LHCN-M2 (cell line): Measurements from ENCODE around the gene IFNAR1. TPM values are rescaled to one million over a fixed set of nuclear protein-coding genes. Genes with fewer than 3 reads are reported as not detected.
A peak's percentile ranks its signal among the peaks of the same experiment; 100 is the strongest.
"Not testable (repeated sequence)": the region's sequence is repeated elsewhere in the genome, so short reads cannot be mapped to it uniquely, and the experiment has no call there.

Source experiments
- DNase-seq: peaks from one replicate; pipeline ENCODE4 v3.0.0-alpha.2; 2012; ENCODE audit warnings: low read depth
- total RNA-seq: library from RNA; depleted of rRNA; stranded (reverse); fragments of >200 nt; gene quantifications from 2 replicates; pipeline ENCODE4 v1.2.3, GENCODE V29; 2014

The IFNAR1 gene
- total RNA-seq, 1 experiment from 2014 or later: 20.3 TPM

DNA sequence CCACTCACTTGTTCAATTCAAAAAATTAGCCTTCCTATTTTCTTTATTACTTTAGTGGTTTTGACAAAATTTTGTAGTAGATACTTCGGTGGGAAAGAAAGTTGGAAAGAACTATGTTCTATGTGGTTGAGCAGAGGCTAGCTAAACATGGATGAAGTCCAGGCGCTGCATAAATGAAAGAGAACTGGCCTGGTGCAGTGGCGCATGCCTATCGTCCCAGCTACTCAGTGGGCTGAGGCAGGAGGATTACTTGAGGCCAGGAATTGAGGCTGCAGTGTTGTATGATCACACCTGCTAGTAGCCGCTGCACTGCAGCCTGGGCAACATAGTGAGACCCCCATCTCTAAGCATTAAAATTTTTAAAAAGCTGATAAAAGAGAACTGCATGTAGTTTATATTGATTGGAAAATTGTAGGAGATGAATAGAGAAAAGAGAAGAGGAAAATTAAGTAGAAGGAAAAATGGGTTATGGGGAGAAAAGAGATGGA, 21.0 kb downstream of the IFNAR1 start:
- no peak for DNase-seq

- no peak for DNase-seq
These were observed 23.9 kb downstream of the IFNAR1 start for GRCh38 chr21:33348706-33349105.

DNA sequence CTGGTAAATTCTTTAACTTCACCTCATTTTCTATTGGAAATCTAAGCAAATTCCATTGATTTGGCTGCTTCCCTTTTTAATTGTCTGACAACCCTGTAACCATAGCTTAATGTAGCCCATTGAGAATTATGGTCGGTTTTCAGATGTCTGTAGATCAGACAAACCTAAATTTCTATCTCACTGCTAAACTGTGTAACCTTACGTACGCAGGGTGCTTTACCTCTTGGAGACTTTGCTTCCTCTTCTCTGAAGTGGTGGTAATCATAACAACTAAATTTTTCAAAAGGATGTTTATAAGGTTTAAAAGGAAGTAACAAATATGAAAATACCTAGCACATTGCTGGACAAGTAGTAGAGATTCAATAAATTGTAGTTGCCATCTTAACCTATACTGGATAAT, 25.9 kb downstream of the IFNAR1 start:
- DNase-seq: no peak

GRCh38 chr21:33355355-33355754, 30.6 kb downstream of the IFNAR1 start:
- no peak for DNase-seq

GRCh38 chr21:33355996-33356395, 31.2 kb downstream of the IFNAR1 start:
- peak; percentile 67 for DNase-seq

- no peak for DNase-seq
These were observed 32.4 kb downstream of the IFNAR1 start for GRCh38 chr21:33357177-33357576.

DNA sequence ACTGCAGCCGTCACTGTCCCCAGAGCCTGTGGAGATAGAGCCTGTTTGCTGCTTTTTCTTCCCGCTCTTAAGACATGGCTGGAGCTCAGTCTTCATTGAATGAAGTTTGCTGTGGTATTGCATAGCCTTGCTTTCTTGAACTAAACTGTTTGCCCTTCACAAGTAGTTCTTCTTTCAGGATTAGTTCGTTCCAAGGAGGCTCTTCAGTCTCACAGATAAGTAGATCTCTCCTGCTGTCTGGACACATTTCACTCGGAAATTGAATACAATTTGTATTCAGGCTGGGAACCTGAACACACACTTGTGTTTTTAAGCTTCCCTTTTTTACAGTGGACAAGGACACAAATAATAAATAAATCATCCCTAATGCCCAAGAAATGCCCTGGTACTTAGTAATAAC, 34.7 kb downstream of the IFNAR1 start:
- DNase-seq: no peak

DNA sequence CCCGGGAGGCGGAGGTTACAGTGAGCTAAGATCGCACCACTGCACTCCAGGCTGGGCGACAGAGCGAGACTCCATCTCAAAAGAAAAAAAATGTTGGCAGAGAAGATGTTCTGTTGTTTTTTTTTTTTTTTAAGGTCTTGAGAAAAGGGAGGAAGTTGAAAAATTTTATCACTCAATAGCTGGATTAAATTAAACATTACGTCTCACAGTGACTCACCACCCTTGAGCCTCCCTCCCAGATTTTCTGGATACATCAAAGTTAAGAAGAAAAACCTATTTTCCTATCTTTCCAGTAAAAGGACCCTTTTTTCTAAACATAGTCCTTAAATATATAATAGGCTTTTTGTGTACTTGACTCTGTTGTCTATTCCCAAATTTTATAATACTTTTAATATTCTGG, 35.5 kb downstream of the IFNAR1 start:
- no peak for DNase-seq

DNA sequence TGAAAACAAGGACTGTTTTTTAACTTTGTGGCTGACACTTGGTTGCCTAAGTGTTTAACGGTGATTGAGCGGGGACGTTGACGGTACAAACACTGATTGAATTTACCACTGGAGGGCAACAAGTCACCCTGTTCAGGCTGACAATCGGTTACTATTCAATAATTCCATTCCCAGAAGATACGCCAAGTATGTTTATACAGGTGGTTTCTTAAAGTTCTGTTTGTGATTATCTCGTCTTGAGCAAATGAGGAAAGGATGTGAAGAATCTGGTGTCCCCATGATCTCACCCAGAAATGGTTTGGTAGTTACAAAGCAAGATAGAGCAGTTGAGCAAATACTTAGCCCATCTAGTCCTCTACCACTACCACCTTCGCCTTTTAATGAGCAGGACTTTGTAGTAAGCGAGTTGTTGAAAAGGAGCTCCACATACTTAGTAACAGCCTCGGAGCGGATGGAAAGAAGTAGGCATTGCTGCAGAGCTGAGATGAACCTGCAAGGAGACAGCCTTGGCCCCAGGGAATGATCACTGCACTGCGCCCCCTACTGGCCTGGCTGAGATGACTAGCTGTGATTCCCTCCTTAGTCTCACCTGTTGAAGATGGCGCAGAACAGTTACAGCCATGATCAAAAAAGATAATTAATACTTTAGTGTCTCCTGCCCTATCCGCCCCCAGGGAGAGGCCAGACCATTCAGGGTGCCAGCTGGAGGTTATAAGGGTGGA, 36.3 kb downstream of the IFNAR1 start:
- peak; percentile 55 for DNase-seq

DNA sequence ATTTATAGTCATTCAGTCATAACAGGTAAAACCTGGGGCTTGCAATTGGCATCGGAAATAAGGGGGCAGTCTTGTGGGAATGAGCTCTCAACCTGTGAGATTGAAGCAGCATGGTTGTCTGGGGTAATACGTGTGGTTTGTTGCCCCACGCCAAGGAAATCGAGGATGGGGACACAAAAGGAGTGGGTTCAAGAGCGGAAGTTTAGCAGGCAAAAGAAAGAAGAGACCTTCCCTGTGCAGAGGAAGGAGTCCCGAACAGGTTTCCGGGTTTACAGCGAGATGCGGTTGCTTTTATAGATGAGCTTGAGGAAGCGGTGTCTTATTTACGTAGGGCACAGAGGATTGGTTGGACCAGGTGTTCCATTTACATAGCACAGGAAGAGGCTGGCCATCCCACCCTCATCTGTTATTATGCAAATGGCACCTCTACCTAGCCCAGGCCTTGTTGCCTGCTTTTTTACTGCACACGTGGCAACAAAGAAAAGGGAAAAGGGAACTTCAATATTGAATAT, 37.3 kb downstream of the IFNAR1 start:
- DNase-seq: no peak

GRCh38 chr21:33363911-33364609, 39.3 kb downstream of the IFNAR1 start:
- not testable (repeated sequence) for DNase-seq

DNA sequence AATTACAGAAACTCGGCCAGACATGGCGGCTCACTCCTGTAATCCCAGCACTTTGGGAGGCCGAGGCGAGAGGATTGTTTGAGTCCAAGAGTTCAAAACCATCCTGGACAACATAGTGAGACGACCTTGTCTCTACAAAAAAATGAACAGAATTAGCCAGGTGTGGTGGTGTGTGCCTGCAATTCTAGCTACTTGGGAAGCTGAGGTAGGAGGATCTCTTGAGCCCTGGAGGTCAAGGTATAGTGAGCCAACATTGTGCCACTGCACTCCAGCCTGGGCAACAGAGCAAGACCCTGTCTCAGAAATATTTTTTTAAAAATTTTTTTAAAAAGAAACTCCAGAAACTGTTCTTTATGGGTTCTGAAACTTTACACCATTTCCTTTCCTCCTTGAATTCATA, 40.1 kb downstream of the IFNAR1 start:
- no peak for DNase-seq

- DNase-seq: peak; percentile 49
These were observed 42.7 kb downstream of the IFNAR1 start for GRCh38 chr21:33367309-33367973.

- DNase-seq: no peak
These were observed 43.4 kb downstream of the IFNAR1 start for GRCh38 chr21:33368124-33368523.

DNA sequence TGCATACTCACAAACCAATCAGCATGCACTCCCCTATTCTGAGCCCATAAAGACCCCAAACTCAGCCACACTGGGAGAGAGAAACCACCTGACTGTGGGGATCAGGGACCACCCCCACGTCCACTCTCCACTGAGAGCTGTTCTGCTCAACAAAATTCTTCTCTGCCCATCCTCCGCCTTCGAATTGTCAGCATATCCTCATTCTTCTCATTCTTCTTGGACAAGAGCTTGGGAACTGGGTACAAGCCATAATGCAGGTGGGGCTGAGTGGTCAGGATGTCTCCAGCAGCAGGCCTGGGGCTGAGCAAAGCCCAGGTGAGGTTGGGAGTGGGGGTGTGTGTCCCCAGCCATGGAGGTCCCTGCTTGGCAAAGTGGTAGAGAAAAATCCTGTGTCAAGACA, 43.8 kb downstream of the IFNAR1 start:
- DNase-seq: no peak

GRCh38 chr21:33369586-33369985, 44.8 kb downstream of the IFNAR1 start:
- DNase-seq: no peak

DNA sequence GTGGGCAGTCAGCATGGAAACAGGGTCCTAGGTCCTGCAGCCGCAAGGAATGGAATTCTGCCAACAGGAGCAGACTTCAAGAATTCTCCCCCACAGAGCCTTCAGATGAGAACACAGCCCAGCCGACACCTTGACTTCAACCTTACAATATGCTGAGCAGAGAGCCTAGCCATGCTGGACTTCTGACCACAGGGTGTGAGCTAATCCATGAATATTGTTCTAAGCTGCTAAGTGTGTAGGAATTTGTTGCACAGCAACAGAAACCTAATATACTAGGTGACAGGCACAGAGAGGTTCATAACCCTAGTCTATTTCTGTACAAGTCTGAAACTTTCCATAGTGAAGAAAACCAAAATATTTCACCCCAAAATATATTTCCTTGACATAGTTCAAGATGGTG, 45.5 kb downstream of the IFNAR1 start:
- peak; percentile 20 for DNase-seq

- no peak for DNase-seq
These were observed 46.6 kb downstream of the IFNAR1 start for GRCh38 chr21:33371366-33371765.

- no peak for DNase-seq
These were observed 47.8 kb downstream of the IFNAR1 start for GRCh38 chr21:33372582-33372981.

DNA sequence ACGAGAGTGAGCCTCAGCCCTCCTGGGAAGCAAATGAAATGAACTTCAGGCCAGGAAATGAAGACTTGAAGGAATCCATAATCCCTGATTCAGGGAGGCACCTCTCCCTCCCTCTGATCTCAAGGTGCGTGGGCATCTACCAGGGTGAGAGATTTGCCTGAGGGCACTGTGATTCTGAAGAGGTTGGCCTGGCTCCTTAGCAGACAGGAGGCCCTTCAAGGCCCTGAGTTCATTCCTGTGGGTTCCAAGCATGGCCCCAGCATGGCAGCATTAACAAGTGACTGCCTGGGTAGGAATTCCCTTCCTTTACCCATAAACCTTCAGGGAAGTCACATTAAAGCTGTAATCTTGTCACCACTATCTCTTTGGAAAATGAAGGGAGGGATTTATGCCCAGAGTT, 48.7 kb downstream of the IFNAR1 start:
- DNase-seq: no peak

GRCh38 chr21:33374080-33374449, 49.3 kb downstream of the IFNAR1 start:
- DNase-seq: no peak

- peak; percentile 60 for DNase-seq
These were observed 49.8 kb downstream of the IFNAR1 start for GRCh38 chr21:33374450-33375096.
